ENCODE results near the gene ARID1B.
"Not testable (repeated sequence)": the region's sequence is repeated elsewhere in the genome, so short reads cannot be mapped to it uniquely, and the experiment has no call there.

The ARID1B gene

DNA sequence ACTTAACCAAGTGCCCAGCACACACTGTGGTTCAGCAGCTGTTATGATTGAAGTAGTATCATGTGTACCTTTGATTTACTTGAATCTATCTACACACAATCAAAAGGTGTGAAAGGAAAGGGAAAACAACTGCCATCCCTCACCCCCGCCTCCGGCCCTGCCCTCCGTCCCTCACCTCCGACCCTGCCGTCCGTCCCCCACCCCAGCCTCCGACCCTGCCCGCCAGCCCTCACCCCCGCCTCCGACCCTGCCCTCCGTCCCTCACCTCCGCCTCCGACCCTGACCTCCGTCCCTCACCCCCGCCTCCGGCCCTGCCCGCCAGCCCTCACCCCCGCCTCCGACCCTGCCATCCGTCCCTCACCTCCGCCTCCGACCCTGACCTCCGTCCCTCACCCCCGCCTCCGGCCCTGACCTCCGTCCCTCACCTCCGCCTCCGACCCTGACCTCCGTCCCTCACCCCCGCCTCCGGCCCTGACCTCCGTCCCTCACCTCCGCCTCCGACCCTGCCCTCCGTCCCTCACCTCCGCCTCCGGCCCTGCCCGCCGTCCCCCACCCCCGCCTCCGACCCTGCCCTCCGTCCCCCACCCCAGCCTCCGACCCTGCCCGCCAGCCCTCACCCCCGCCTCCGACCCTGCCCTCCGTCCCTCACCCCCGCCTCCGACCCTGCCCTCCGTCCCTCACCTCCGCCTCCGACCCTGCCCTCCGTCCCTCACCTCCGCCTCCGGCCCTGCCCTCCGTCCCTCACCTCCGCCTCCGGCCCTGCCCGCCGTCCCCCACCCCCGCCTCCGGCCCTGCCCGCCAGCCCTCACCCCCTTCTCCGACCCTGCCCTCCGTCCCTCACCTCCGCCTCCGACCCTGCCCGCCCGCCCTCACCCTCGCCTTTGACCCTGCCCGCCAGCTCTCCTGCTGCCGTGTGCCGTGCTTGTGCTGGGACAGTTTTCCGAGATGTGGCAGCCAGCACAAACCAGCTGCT is 370.2 kb downstream of the ARID1B start:
- DNase-seq, result not testable (repeated sequence)

DNA sequence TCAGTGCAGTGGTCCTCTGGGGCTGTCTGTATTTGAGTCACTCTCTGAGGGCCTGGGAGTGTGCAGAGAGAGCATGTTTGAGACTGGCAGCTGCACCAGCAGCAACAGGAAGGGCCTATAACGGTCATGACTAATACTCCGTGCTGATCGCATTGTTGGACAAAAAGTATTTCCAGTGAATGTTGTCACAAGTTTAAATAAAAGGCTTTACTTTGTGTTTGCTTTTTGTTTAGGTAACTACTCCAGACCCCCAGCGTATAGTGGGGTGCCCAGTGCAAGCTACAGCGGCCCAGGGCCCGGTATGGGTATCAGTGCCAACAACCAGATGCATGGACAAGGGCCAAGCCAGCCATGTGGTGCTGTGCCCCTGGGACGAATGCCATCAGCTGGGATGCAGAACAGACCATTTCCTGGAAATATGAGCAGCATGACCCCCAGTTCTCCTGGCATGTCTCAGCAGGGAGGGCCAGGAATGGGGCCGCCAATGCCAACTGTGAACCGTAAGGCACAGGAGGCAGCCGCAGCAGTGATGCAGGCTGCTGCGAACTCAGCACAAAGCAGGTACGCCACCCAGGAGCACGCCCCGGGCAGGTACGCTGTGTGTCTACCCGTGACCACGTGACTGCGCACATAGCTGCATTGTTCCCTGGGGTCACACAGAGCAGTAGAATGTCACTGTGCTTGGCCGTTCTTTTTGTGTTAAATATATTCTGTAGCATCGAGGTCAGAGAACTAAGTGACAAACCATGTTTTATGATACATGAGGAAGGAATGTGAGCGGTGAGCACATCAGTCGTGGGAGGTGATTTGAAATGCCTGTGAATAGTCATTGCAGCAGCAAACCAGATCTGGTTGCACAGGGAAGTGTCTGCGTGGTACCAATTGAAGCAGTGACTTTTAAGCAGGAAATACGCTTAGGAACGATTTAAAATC is 371.5 kb downstream of the ARID1B start:
- DNase-seq, result peak; percentile 93

- peak; percentile 56 for DNase-seq
These were observed 372.9 kb downstream of the ARID1B start for GRCh38 chr6:157150076-157150475.

DNA sequence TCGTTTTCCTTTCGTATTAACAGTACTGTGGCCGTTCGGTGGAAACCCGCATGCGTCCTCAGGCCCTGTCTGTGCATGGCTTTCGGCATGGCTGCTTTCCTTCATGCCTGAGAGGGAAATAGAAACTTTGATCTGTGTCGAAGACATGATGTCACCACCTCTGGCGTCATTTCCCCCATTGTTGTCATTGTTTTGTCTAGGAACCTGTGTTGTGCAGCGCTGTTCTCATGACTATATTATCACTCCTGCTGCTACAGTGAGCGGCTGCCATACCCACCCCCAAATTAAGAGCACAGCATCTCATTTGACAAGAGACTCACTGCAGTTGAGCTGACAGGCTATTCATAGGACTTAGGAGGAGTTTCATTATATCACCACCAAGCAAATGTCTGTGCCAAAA is 373.9 kb downstream of the ARID1B start:
- DNase-seq, result no peak

DNA sequence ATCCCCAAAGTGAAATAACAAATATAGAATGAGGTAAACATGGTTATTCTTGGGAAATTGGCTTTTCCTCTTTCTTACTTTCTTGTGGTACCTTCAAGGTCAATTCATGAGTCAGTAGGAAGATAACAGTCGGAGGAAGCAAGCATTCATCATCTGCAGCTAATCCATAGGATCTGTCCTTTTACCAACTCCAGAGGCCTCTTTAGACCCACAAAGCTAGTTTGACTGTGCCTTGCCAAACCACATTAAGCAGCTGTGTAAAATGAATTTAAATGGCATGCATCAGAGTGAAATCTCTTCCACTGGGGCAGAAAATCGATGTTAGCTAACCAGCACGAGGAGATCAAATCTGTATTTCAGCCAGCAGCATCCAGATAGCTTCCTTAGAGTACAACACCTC is 374.8 kb downstream of the ARID1B start:
- peak; percentile 93 for DNase-seq

DNA sequence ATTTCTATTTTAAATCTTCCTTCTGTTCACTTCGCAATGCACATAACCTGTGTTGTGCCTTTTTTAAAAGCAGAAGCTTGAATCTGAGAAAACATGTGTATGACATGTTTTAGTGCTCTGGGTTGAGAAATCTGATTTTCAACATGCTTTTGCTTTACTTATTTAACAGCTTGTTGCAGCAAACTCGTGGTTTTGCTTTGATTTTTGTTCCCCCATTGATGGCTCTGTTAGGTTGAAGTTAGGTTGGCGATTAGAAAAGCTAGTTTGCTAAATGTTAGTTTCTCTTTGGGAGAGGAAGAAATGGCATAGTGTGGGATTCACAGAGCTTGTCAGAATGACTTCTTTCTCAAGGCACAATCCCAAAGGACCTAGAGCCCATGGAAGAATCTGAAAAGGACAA is 375.4 kb downstream of the ARID1B start:
- DNase-seq, result no peak

GRCh38 chr6:157155804-157156203 is 378.6 kb downstream of the ARID1B start:
- no peak for DNase-seq

DNA sequence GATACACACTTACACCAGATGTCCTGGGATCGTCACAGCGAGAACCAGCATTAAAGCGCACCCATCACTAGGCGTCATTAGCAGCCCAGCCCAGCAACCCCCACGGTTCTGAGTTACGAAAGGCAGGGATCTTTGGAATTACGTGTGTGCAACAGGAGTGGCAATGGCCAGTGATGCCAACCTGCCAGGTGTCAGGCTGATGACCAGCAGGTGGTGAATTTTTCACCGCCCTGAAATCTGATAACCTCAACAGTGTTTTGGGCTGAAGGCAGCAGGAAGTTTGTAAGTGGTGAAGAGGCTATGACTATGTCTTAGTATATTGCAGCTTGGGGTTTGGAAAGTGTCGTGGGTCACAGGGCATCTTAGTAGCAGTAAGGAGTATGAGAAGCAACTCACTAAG is 380.1 kb downstream of the ARID1B start:
- no peak for DNase-seq

GRCh38 chr6:157158456-157158855 is 381.3 kb downstream of the ARID1B start:
- DNase-seq, result no peak

DNA sequence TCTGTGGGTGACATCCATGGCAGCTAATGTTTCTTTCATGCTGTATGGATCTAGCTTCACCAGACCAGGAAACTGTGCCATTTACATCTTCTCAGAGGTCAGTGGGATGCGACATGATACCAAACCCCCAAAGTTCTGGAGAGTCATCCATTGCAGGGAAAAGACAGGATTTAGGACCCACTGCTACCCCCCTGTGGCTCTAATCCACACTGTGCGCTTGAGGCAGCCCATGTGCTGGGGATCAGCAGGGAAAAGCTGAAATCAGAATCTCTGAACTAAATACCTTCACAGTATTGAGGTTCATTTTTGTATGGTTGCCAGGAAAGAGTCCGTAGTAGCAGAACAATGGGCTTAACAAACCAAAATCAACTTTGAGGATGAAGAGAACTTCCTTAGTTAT is 381.7 kb downstream of the ARID1B start:
- DNase-seq, result no peak

GRCh38 chr6:157159348-157159747 is 382.2 kb downstream of the ARID1B start:
- DNase-seq, result no peak

- no peak for DNase-seq
These were observed 384.7 kb downstream of the ARID1B start for GRCh38 chr6:157161912-157162311.

DNA sequence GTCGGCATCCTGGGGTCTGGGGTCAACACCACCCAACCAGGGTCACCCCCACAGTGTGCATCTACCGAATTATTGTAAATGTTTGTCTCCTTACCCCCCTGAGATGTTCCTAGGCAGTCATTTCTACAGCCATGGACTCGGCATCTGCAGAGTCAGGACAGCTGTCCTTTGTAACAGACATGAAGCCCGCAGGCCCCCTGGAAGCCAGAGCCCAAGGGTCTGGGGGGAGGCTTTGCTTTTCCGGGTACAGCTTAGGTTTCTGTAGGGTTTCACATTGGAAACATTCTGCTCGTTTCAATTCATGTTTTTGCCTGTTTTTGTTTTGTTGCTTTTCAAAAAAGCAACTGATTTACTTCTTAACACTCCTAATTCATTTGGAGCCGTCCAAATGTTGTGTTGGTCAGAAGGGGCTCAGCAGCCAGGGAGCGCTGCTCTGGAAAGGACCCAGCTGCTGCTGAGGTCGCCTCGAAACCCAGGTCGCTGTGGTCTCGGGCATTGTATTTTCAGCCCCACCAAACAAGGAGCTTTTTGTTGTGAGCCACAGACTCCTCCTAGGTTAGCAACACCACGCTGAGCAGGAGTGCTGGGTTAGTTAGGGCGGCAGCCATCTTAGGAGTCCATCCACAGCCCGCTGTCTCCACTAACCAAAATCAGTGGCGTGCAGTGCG is 385.7 kb downstream of the ARID1B start:
- DNase-seq, result no peak

DNA sequence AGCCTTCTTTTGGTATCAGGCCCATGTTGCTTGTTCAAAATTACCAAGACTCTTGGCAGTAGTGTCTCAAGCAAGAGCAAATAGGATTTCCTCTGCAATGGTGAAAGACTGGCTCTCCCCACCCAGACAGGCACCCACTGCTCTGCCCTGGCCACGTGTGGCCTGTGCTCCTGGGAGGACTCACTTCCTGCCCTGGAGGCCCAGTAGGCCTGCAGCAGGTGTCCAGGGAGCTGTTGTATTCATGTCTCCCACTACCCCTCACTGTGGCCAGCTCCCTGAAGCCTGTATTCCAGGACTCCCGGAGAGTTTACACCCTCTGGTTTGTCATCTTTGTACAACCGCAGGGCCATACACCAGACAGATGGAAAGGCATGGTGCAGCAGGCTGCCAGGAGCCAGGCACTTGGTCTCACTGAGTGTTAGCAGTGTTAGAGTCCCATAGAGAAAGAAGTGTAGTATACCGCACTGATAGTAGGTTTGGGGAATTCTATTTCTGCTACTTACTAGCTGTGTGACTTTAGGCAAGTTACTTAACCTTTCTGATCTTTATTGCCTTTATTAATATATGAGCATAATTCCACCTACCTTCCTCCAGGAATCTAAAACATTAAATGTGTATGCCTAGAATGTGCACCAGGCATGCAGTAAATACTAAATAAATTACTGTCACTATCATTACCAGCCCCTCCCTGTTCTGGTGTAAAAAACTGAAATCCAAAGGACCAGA is 386.4 kb downstream of the ARID1B start:
- no peak for DNase-seq

- DNase-seq, result no peak
These were observed 387.8 kb downstream of the ARID1B start for GRCh38 chr6:157164972-157165371.

GRCh38 chr6:157166784-157167183 is 389.6 kb downstream of the ARID1B start:
- DNase-seq, result no peak

DNA sequence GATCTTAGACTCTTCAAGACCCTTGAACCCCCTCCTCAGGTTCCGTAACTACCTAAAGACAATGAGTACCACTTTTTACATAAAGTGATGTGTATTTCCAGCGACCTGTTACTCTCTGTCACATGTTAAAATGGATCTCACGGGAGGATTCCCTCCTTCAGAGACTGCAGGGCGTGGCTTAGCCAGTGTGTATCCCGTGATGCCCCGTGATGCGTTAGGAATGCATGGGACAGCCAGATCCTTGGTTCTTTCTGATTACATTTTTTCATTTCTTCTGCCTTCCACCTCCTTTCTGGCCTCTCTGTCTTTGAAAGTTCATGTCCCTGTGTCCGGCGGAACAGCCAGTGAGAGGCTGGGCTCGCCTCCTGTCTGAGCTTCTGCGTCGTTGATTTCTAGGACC is 390.7 kb downstream of the ARID1B start:
- no peak for DNase-seq

DNA sequence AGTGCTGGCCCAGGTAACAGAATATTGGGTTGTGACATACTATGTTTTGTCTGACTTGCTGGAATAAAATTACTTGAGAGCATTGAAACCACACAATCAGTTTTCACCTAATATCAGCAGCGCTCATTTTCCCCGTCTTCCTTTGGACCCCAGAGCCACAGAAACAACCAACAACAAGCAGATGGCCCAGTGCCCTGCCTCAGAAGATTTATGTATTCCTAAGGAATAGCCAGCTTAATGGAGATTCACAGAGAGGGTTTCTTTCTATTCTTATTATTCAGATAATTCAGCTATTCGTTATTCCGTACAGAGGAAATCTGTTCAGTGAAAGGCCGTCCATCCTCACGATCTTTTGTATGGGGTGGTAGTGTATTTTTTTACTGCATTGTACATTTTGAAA is 391.3 kb downstream of the ARID1B start:
- DNase-seq, result no peak

DNA sequence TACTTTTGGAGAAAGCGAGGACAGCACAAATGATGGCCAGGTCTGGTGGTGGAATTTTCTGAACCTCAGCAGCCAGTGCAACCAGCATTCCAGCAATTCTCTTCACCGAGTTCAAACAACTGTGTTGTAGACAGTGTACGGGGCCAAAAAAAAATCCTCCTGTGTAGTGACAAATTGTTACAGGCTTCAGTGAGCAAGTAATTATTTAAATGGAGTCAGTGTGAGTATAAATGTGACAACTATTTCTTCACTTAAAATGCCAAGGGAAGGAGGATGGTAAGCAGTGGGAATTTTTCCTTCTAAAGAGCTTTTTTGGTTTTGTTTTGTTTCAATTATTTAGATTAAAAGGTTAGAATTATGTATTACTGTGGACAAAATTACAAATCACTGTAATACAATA is 392.0 kb downstream of the ARID1B start:
- no peak for DNase-seq

DNA sequence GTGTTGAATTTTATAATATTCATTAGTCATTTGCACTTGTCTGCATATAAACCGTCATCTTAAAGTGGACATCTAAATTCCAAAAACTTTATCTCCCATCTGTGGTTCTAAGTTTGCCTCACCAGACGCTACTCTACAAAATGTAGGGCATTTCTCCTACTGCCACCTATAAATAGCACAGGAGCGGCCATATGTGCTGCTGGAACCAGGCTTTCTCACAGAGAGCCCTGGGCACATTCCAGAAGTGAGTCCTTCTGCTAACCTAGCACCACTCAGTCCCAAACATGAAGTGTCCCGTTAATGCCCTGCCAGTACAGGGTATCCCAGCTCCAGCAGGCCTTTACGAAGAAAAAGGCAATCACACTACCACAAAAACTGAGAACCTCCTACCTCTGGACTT is 392.5 kb downstream of the ARID1B start:
- DNase-seq, result peak; percentile 23

GRCh38 chr6:157170535-157170934 is 393.4 kb downstream of the ARID1B start:
- DNase-seq, result no peak

GRCh38 chr6:157171801-157172200 is 394.6 kb downstream of the ARID1B start:
- no peak for DNase-seq
